Neural cell (in vitro differentiated cells): ENCODE data around the gene SLC6A18. TPM values are rescaled to one million over a fixed set of nuclear protein-coding genes. Genes with fewer than 3 reads are reported as not detected.

Experiments used
- H2AFZ ChIP-seq: fragments of 200-600, 300-800 bp; sonication (generic), shearing (Covaris generic); 2 replicates; pipeline ENCODE4 v1.6.0; 2014; ENCODE audit warnings: low read depth, mild to moderate bottlenecking, antibody characterized with exemption, low read length, moderate library complexity
- H3F3A ChIP-seq: fragments of 200-600 bp; shearing (Covaris generic); 2 replicates; pipeline ENCODE4 v1.6.1; 2016; ENCODE audit warnings: mild to moderate bottlenecking, moderate library complexity, mixed read lengths, antibody characterized with exemption, low read length; ENCODE audit not compliant: insufficient read depth, poor library complexity, severe bottlenecking
- H3K27ac ChIP-seq: fragments of 200-600, 300-800 bp; sonication (generic), shearing (Covaris generic); 2 replicates; pipeline ENCODE4 v1.5.1; 2014; ENCODE audit warnings: mild to moderate bottlenecking, low read length, moderate library complexity
- H3K27me3 ChIP-seq: fragments of 300-800, 200-600 bp; sonication (generic), shearing (Covaris generic); 2 replicates; pipeline ENCODE4 v1.6.0; 2014; ENCODE audit warnings: mild to moderate bottlenecking, low read depth, low read length, moderate library complexity; ENCODE audit not compliant: insufficient read depth
- H3K36me3 ChIP-seq: fragments of 300-800, 200-600 bp; sonication (generic), shearing (Covaris generic); 2 replicates; pipeline ENCODE4 v1.5.1; 2014; ENCODE audit warnings: mild to moderate bottlenecking, antibody characterized with exemption, low read length, moderate library complexity; ENCODE audit not compliant: insufficient read depth
- H3K4me2 ChIP-seq: fragments of 300-800, 200-600 bp; sonication (generic), shearing (Covaris generic); 2 replicates; pipeline ENCODE4 v1.6.0; 2014; ENCODE audit warnings: mild to moderate bottlenecking, low read length
- H3K4me3 ChIP-seq: fragments of 300-800, 200-600 bp; sonication (generic), shearing (Covaris generic); 2 replicates; pipeline ENCODE4 v1.5.1; 2014; ENCODE audit warnings: mild to moderate bottlenecking, low read length, moderate library complexity
- H3K79me2 ChIP-seq: fragments of 200-600 bp; shearing (Covaris generic); replicated peaks from 2 replicates; pipeline ENCODE4 v1.6.0; 2014; ENCODE audit warnings: mild to moderate bottlenecking, low read length, moderate library complexity; ENCODE audit not compliant: insufficient read depth
- H3K9ac ChIP-seq: fragments of 300-800, 200-600 bp; sonication (generic), shearing (Covaris generic); 2 replicates; pipeline ENCODE4 v1.6.1; 2016; ENCODE audit warnings: mild to moderate bottlenecking, low read length, mixed read lengths
- H3K9me2 ChIP-seq: fragments of 200-600 bp; shearing (Covaris generic); 2 replicates; pipeline ENCODE4 v1.6.1; 2016; ENCODE audit warnings: mild to moderate bottlenecking, low read length, mixed read lengths; ENCODE audit not compliant: insufficient read depth
- H3K9me3 ChIP-seq: fragments of 200-600, 300-800 bp; sonication (generic), shearing (Covaris generic); 2 replicates; pipeline ENCODE4 v1.6.1; 2016; ENCODE audit warnings: mild to moderate bottlenecking, mixed run types, low read length, moderate library complexity, mixed read lengths
- H4K20me1 ChIP-seq: fragments of 200-600 bp; shearing (Covaris generic); 2 replicates; pipeline ENCODE4 v1.6.1; 2016; ENCODE audit warnings: mild to moderate bottlenecking, mixed run types; ENCODE audit not compliant: insufficient read depth
- CTCF ChIP-seq: fragments of 450-650 bp; IDR thresholded peaks from 2 replicates; pipeline ENCODE4 v1.5.1; 2014; ENCODE audit warnings: antibody characterized with exemption, mild to moderate bottlenecking, moderate library complexity; ENCODE audit not compliant: poor library complexity, severe bottlenecking
- EP300 ChIP-seq: fragments of 450-650 bp; conservative IDR thresholded peaks from 2 replicates; pipeline ENCODE4 v1.6.1; 2014; ENCODE audit warnings: antibody characterized with exemption, mild to moderate bottlenecking, moderate library complexity; ENCODE audit not compliant: poor library complexity, severe bottlenecking
- EZH2 ChIP-seq: fragments of 200-600, 300-800 bp; shearing (Covaris generic), sonication (generic); IDR thresholded peaks from 2 replicates; pipeline ENCODE4 v1.6.1; 2014; ENCODE audit warnings: antibody characterized with exemption, low read length, borderline replicate concordance, mild to moderate bottlenecking; ENCODE audit not compliant: insufficient read depth, poor library complexity, severe bottlenecking
- MXI1 ChIP-seq: fragments of 450-650 bp; conservative IDR thresholded peaks from 2 replicates; pipeline ENCODE4 v1.6.1; 2014; ENCODE audit warnings: antibody characterized with exemption, mild to moderate bottlenecking; ENCODE audit not compliant: poor library complexity, severe bottlenecking
- POLR2AphosphoS5 ChIP-seq: IDR thresholded peaks from 2 replicates; pipeline ENCODE4 v1.6.1; 2012
- RAD21 ChIP-seq: fragments of 450-650 bp; conservative IDR thresholded peaks from 2 replicates; pipeline ENCODE4 v1.6.1; 2014; ENCODE audit warnings: antibody characterized with exemption, mild to moderate bottlenecking, moderate library complexity
- REST ChIP-seq: IDR thresholded peaks from 2 replicates; pipeline ENCODE4 v1.6.1; 2012; ENCODE audit warnings: borderline replicate concordance
- SMC3 ChIP-seq: fragments of 450-650 bp; conservative IDR thresholded peaks from 2 replicates; pipeline ENCODE4 v1.6.1; 2014; ENCODE audit warnings: antibody characterized with exemption, mild to moderate bottlenecking, moderate library complexity; ENCODE audit not compliant: poor library complexity
- TAF1 ChIP-seq: IDR thresholded peaks from 2 replicates; pipeline ENCODE4 v1.6.1; 2012; ENCODE audit warnings: low read depth
- polyA plus RNA-seq: library from polyadenylated mRNA; depleted of rRNA; stranded (reverse); fragments of >200 nt; gene quantifications from 2 replicates; pipeline ENCODE4 v1.2.3, GENCODE V29; 2014

SLC6A18 gene
- polyA plus RNA-seq, 1 donor from 2014 or later: not detected

- no peak overlapping the region for H3K4me2 ChIP-seq
- H3K9me3 ChIP-seq: no peaks in the 10 kb centered on the region
- H2AFZ ChIP-seq: no peak overlapping the region
- TF ChIP-seq MXI1: no peak
- TF ChIP-seq SMC3: no peak
- no peak for TF ChIP-seq POLR2AphosphoS5
- TF ChIP-seq EP300: no peak
- no peak for TF ChIP-seq RAD21
- no peak for TF ChIP-seq EZH2
- no peak for TF ChIP-seq CTCF
- TF ChIP-seq TAF1: no peak
- TF ChIP-seq REST: no peak
- H3F3A ChIP-seq: no peaks in the 10 kb centered on the region
- no peaks in the 10 kb centered on the region for H3K27me3 ChIP-seq
- H3K4me3 ChIP-seq: no peak overlapping the region
- no peak overlapping the region for H3K27ac ChIP-seq
- no peaks in the 10 kb centered on the region for H3K36me3 ChIP-seq
- no peak overlapping the region for H3K9ac ChIP-seq
- no peaks in the 10 kb centered on the region for H3K9me2 ChIP-seq
- no peaks in the 10 kb centered on the region for H3K79me2 ChIP-seq
- no peaks in the 10 kb centered on the region for H4K20me1 ChIP-seq
These were observed 25.3 kb upstream of the SLC6A18 start for GRCh38 chr5:1199649-1200494.

DNA sequence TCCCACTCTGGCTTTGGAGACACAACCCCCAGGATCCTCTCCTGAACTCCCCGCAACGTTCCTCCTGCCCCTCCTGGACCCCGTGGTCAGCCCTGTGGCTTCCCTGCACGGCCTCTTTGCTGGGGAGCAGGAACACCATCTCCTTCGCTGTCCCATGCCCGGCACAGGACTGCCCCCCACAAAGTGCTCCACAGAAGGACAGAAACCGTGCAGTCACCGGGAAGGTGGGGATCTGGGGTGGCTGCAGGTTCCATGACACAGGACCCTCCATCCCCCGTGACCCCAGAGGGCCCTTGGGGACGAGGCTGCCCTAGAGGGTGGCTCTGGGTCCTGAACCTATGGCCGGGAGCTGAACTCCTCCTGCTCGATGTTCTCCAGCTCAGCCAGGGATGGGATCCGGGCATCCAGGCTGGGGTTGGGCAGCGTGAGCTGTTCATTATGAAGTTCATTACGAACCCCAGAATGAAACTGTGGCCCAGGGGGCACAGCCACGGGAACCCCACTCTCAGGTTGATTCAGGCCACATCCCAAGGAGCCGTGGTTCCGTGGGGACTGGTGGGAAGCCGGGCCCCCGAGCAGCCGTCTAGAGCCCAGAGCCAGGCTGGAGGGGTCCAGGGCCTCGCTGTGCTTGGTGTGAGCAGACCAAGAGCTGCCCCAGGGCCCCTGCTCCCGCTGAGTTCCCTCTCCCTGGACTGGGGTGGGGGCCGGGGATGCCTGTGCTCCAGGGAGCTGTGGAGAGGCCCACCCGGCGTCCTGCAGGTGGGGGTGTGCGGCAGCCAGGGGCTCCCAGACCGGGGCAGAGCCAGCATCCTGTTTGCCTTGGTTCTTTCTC lies 24.5 kb upstream of the SLC6A18 start:
- H3K27me3 ChIP-seq: no peaks in the 10 kb centered on the region
- TF ChIP-seq EZH2: no peak
- TF ChIP-seq SMC3: no peak
- no peak for TF ChIP-seq EP300
- no peak for TF ChIP-seq MXI1
- H3K27ac ChIP-seq: no peak overlapping the region
- H3F3A ChIP-seq: no peaks in the 10 kb centered on the region
- H4K20me1 ChIP-seq: no peaks in the 10 kb centered on the region
- H3K4me2 ChIP-seq: no peak overlapping the region
- H3K9ac ChIP-seq: no peak overlapping the region
- no peaks in the 10 kb centered on the region for H3K79me2 ChIP-seq
- H3K36me3 ChIP-seq: no peaks in the 10 kb centered on the region
- H3K9me3 ChIP-seq: no peaks in the 10 kb centered on the region
- H2AFZ ChIP-seq: no peak overlapping the region
- no peak overlapping the region for H3K4me3 ChIP-seq
- no peaks in the 10 kb centered on the region for H3K9me2 ChIP-seq
